Esophagus mucosa (tissue), 1 donor: Measurements from ENCODE around the gene TNFRSF9. TPM values are rescaled to one million over a fixed set of nuclear protein-coding genes. Genes with fewer than 3 reads are reported as not detected.

Source experiments
- ATAC-seq: fragments of 200-7000 bp; cut with Tn5 transposase; one replicate; pipeline ENCODE4 v1.9.1; 2020
- total RNA-seq: library from RNA; stranded (reverse); gene quantifications from one replicate; pipeline ENCODE4 v1.2.4, GENCODE V29; 2023
- donor health status: DM: yes; HTN: yes; CAD: no.

The TNFRSF9 gene
- total RNA-seq, 1 donor from 2014 or later: 0.16 TPM

GRCh38 chr1:7916501-7916830, 24.2 kb downstream of the TNFRSF9 start:
- no peak for ATAC-seq

GRCh38 chr1:7915826-7916500, 24.7 kb downstream of the TNFRSF9 start:
- no peak for ATAC-seq

- peak; percentile 83 for ATAC-seq
These were observed 27.7 kb downstream of the TNFRSF9 start for GRCh38 chr1:7912743-7913557.

GRCh38 chr1:7912145-7912544, 28.5 kb downstream of the TNFRSF9 start:
- no peak for ATAC-seq

GRCh38 chr1:7905262-7905661, 35.4 kb downstream of the TNFRSF9 start:
- no peak for ATAC-seq

- peak; percentile 79 for ATAC-seq
These were observed 38.1 kb downstream of the TNFRSF9 start for GRCh38 chr1:7902478-7903085.

GRCh38 chr1:7899741-7900140, 40.9 kb downstream of the TNFRSF9 start:
- ATAC-seq: no peak

- no peak for ATAC-seq
These were observed 41.7 kb downstream of the TNFRSF9 start for GRCh38 chr1:7898962-7899361.

- no peak for ATAC-seq
These were observed 43.6 kb downstream of the TNFRSF9 start for GRCh38 chr1:7896994-7897393.

- no peak for ATAC-seq
These were observed 47.0 kb downstream of the TNFRSF9 start for GRCh38 chr1:7893529-7894180.

GRCh38 chr1:7891804-7892203, 48.8 kb downstream of the TNFRSF9 start:
- ATAC-seq: no peak

- no peak for ATAC-seq
These were observed 49.8 kb downstream of the TNFRSF9 start for GRCh38 chr1:7890853-7891252.

- no peak for ATAC-seq
These were observed 52.2 kb downstream of the TNFRSF9 start for GRCh38 chr1:7888248-7889081.

GRCh38 chr1:7886405-7886745, 54.3 kb downstream of the TNFRSF9 start:
- ATAC-seq: peak; percentile 58

GRCh38 chr1:7885513-7886404, 54.9 kb downstream of the TNFRSF9 start:
- peak; percentile 98 for ATAC-seq

- no peak for ATAC-seq
These were observed 55.9 kb downstream of the TNFRSF9 start for GRCh38 chr1:7884757-7885156.

GRCh38 chr1:7879228-7879627, 61.4 kb downstream of the TNFRSF9 start:
- no peak for ATAC-seq

- no peak for ATAC-seq
These were observed 62.6 kb downstream of the TNFRSF9 start for GRCh38 chr1:7878027-7878426.

- no peak for ATAC-seq
These were observed 66.5 kb downstream of the TNFRSF9 start for GRCh38 chr1:7873801-7874795.

- no peak for ATAC-seq
These were observed 69.5 kb downstream of the TNFRSF9 start for GRCh38 chr1:7871136-7871535.
